ENCODE data around the gene MPPED2.

Gene MPPED2

DNA sequence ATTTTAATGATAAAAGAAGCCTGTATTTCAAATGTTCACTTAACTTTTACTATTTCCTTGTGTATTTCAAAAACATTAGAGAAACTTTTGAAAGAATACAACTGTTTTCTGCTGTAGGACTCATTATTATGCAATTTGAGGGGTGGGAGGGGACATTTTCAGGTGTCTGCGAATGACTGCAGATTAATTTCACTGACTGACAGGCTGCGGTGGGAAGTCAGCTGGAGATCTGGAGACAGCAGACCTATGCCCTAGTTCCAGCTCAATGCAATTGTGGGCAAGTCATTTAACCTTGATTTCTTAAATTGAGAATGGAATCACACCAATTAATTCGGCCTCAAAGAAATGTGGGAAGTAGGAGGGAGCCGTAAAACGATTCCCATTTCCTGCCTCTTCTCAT, 134.5 kb downstream of the MPPED2 start:
- DNase-seq (ENCODE audit: low read depth) = no peak

DNA sequence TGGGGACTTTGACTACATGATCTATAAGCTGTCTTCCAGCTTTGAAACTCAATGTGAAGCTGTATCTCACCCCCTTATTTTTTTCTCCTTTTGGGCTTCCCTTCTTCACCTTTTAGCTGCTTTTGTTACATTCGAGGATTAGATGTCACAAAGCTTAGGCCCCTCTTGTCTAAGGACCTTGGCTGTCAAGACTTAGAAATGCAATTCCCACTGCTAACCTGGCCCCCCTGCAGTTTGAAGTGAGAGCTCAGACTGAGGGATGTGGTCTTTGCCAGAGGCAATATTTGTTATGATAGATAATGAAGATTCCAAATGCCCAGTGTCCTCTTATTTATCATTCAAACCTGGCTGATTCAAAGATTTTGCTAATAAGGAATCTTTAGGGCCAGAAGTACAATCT, 135.0 kb downstream of the MPPED2 start:
- no peak for DNase-seq (ENCODE audit: low read depth)

DNA sequence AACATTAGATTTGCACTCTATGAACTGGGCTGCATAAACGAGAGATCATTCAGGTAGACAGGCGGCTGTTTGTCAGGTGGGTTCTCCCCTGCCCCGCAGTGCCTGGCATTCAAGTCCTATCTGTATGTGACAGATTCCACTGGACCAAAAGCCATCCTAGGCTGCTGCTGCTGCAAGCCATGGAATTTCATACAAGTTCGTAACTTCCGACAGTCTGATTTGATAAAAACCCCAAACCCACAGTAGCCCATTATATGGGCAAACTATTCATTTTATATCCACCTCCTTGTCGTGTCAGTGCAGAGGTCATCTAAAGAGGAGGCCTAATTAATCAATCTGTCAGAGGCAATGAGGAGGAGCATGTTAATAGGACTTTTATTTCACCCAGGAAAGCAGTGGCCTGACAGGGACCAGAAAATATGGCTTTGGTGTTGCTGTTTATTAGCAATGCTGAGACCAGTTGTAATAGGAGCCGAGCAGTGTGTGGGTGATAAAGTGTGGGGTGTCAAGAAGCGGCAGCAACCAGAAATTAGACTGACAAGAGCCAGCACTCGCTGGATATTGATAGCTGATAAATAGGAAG, 139.0 kb downstream of the MPPED2 start:
- DNase-seq (ENCODE audit: low read depth) = no peak

DNA sequence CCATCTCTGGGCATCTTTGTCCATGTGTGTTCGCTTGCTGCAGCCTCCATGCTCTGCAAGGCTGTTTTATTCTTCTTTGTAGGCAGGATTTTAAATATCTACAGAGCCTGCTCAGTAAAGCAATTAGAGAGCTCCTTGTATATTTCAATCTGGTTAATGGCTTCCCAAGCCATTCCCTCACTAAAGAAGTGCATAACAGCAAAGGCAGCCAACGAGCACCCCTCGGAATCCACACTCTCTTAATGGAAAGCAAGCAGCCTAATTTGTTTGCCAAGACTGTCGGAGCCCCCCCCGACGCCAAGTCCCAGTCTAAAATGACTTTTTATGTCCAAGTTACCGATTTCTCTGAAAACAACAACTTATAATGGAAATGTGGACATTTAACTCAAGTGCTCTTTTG, 139.6 kb downstream of the MPPED2 start:
- no peak for DNase-seq (ENCODE audit: low read depth)

DNA sequence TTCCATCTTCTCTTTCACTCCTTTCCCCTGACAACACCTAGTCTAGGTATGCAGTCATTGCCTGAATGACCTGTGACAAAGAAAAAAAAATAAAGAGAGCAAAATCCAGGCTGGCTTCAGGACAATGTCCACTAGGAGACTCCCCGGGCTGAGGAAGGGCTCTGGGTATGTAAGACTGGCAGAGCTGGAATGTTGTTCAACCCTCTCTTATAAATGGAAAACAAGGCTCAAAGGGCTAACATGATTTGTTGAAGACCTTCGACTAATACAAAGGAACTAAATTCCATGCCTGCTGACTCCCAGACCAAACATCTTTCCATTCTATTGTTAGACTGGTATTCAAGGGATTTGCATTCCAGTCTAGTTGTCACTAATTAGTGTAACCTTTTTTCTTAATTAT, 141.1 kb downstream of the MPPED2 start:
- DNase-seq (ENCODE audit: low read depth) = no peak

DNA sequence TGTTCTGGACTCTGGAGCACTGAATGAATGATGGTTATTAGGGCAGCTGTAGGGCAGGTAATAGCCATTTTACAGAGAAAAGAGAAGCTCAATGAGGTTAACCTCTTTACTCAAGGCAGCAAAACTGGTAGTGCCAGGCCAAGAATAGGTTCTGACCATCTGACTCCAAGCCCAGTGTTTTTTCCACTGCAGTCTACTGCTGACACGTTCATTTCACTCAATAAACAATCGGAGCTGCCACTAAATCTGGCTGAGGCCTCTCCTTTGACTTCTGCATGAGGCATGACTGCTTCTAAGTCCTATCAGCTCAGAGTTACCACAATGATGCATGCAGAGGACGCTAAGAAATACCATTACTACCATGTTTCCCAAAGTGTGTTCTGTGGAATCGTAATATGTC, 145.6 kb downstream of the MPPED2 start:
- DNase-seq (ENCODE audit: low read depth) = no peak

DNA sequence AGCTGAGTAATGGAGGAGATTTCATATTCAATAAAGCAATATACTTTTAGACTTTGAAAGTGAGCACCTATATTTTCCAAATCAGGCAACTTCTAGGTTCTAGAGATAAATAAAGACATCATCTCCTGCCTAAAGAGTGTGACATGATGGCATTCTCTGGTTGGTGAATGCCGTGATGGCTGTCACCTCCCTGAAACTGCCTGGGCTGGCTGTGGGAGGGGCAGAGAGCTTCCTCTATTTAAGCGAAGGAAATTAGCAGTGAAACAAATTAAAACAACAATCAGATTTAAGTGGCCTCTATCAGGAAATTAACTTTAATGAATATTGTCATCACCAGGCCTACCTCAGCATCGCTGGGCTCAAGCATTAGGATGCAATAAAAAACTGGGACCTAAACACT, 149.4 kb downstream of the MPPED2 start:
- DNase-seq (ENCODE audit: low read depth) = no peak

DNA sequence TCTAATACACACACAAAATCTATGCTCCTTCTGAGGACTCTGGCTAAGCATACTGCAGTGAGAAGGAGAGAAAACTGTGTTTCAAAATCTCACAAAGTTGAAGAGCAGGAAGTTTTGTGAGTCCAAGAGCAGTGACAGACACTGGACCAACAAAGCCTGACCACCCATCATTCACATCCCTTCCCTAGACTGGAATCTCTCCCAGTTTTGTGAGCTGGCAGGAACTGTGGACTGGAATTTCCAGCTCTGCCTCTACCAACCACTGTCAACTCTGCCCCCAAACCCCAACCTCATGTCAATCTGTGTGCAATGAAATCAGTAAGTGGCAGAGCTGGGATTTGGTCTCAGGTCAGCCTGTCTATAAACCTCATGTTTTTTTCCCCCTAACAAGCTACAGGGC, 150.7 kb downstream of the MPPED2 start:
- DNase-seq (ENCODE audit: low read depth) = no peak

DNA sequence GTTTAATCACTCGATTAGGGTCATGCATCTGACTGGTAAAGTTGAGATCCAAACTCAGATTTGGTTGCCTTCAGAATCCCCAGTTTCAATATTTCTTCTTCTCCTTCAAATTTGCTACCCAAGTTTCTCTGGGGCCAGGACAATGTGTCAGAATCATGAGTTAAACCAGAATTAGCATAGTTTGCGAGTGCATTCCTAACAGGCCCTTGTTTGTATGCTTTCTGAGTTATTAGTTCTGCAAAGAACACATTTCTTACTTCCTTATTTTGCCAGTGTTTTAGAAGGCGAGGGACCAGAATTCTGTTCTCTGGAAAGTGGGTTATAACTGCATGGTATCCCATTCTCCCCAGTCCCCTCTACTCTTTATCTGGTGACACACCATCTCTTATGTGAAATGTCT, 151.3 kb downstream of the MPPED2 start:
- no peak for DNase-seq (ENCODE audit: low read depth)

DNA sequence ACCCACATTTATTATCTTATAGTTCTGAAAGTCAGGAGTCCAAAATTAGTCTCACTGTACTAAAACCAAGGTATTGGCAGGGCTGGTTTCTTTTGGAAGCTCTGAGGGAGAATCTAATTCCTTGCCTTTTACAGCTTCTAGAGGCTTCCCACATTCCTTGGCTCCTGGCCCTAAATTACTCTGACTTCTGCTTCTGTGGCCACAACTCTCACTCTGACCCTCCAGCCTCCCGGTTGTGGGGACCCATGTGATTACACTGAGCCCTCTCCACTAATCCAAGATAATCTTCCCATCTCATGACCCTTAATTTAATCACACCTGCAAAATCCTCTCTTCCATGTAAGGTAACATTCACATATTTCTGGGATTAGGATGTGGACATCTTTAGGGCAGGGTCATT, 152.3 kb downstream of the MPPED2 start:
- DNase-seq (ENCODE audit: low read depth) = no peak

DNA sequence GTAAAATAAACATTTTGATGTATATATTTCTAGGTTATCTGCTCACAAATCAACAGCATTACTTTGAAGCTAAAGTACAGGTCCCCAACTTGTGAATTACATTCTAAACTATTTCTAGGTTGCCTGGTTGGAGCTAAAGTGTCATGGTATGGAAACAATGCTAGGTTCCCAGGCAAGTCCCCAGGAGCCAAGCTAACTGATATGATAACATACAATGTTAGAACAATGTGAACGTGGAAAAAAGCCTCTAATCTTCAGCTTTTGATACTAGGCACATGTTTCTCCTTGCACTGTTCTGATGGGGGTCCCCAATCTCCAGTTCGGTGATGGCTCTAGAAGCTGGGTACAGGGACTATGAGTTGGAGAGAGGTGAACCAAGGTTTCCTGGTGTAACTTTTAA, 153.4 kb downstream of the MPPED2 start:
- no peak for DNase-seq (ENCODE audit: low read depth)

DNA sequence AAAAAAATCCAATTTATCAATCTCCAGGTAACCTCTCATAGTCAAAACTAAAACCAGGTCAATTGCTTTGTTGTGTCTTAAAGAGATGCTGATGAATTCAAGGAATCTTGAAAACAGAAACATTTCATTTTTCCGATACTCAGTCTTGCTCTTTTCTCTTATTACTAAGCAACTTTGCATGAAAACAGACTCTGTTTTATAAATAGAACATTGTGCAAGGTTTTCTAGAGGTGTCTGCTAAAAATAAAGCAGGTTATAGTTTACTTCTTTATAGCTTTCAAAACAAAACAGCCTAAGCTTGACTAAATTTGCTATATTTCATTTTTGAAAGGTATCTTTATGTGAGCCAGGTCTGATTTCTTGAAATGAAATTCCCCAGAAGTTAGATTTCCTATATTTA, 154.0 kb downstream of the MPPED2 start:
- no peak for DNase-seq (ENCODE audit: low read depth)

DNA sequence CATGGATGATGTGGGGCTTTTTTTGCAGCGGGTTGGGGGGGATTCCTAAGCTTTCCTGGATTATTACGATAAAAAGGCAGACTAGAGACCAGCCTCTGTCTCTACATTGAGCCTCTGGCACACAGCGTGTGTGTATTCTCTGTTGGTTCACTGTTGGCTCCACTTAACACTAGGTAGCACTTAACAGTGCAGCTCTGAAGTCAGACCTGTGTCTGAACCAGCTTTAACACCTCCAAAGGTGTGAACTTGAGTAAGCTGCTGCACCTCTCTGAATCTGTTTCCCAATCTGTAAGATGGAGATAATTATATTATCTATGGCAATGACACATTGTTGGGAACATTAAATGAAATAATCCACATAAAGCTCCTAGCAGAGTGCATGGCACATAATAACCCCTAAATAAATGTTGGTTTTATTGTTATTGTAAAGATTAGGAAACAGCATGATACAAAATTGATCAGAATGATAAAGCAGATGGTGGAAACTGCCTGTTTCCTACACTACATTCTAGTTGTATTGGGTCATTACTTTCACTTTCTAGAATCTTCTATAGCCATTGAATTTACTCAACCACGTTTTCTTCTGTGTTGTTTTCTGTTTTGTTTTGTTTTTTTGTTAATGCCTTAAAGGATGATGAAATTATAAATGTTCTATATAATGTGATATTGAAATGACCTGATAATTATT, 154.9 kb downstream of the MPPED2 start:
- DNase-seq (ENCODE audit: low read depth) = no peak

DNA sequence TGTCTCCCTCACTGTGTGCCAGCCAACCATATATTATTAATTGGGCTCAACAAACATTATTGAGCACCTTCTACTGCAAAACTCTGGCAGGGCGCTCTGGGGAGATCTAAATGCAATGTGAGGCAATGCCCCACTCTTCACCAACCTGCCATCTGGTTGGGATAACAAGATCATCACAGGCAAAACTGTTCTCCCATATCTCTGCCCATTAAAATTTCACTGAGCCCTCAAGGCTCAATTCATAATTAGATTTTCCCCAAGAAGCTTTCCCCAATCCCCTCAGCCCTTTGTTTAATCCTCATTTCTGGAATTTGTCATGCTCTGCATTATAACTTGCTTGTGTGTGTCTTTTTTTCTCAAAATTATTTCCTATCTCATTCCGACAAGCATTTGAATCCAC, 156.6 kb downstream of the MPPED2 start:
- DNase-seq (ENCODE audit: low read depth) = no peak

DNA sequence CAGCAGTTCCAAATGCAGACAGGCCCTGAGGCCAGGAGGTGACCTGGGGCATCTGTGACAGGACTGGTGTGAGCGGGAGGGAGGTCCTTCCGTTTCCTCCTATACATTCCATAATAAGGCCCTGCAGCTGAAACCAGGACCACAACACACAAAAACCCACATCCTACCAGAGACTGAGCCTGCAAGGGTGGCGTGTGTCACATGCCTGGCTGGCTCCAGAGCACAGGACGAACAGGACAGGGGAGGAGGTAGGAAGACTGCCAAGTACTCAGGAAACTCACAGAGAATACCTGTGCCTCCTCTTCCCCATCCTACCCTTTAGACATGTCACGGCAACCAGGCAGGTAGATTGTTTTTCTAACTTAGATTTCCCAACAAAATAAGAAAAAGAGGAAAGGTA, 159.4 kb downstream of the MPPED2 start:
- no peak for DNase-seq (ENCODE audit: low read depth)

DNA sequence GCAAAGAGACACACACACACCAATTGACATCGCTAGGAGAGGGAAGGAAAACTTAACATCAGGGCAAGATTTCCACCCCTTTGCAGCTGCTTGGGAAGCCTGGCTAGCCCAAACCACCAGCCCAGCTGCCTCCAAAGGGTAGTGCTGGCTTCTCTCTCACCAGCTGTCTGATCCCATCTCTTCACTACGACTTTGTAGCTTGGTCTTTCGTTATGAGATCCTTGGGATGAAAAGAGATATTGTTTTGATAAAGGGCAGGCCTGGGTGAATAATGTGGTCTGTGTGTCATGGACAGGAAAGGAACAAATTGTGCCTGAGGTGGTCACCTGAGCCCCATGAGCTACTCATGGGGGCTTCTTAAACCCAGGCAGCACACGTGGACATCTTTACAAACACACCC, 161.3 kb downstream of the MPPED2 start:
- no peak for DNase-seq (ENCODE audit: low read depth)

DNA sequence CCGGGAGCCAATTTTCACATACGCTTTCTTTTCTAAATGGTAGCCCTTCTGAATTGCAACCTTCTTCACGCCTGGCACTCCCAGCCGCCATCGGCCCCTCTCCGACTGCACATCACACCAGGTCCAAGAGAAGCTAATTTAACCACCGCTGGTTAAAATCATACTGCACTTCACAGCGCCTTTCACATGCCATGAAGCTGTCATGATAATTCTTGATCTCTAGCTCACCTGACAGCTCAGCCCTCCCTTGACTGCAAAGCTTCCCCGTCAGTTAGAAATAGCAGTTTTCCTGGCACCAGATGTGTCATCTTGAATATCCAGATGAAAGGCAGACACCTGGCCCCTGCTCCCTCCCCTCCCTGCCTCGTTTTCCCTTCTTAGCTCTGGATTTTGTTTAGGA, 161.8 kb downstream of the MPPED2 start:
- DNase-seq (ENCODE audit: low read depth) = no peak

DNA sequence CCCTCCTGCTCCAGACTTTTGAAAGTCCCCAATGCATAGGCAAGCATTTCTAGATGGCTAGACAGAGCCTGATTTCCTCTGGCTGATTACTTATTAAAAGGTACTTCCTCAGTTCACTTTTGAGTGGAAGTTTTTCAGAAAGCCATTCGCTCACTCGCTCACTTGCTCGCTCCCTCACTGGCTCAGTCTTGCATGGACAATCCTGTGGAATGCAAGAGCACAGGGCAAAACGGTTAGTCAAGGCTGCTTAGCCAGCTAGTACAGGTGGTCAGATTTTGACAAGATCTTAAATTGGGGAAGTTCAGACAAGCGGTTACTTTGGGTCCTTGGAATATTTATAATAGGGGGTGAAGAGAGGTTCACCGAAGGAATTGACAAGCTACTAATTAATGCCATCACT, 162.3 kb downstream of the MPPED2 start:
- DNase-seq (ENCODE audit: low read depth) = no peak

DNA sequence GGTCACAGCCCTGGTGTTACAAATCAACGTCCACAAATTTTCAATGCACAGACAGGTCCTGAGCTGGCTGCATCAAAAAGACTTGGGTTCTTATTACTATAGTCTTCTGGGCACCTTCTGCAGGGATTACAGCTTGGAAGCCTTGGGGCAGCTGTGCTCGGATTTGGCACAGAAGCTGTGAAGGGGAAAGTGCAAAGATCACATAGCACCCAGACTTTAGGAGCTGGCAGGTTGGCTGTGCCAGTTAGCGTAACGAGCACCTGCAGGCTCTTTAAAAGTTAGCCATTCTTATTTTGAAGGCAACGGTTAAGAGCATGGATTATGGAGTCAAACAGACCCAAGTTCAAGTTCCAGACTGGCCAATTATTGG, 162.9 kb downstream of the MPPED2 start:
- no peak for DNase-seq (ENCODE audit: low read depth)

DNA sequence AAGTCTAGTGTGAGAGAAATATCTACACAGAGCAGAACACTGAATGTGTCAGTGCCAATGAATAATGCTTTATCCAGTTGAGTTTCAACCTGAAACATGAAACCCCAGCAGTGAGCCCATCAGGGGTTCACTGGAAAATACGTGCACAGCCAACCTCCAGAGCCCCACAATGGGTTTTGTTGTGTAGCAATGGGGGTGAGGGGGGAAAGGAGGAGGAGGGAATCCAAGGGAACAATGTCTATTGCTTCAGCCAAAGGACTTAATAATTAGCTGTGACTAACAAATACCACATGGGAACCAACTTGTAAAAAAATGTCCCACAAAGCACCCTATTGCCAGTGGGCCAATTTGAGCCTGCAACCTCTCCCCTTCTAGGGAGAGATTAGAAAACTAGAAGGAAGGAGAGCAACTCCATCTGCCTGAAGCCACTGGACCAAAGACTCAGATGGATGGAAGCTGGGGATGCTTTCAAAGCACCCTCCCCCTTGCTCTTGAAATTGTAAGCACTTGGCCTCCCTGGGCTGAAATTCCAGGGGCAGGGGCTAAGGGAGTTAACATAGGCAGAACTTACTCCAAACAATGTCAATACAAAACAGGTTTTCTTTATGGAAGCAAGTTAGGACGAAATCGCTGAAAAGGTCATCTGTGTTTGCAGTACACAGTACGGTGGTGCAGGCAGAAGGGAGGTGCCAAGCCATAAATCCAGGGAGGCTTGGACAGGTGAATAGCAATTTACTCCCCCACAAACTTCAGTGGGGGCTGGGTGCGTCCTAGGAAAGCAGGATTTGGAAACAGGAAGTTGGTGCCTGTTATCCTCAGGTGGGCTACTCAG, 163.5 kb downstream of the MPPED2 start:
- DNase-seq (ENCODE audit: low read depth) = no peak

DNA sequence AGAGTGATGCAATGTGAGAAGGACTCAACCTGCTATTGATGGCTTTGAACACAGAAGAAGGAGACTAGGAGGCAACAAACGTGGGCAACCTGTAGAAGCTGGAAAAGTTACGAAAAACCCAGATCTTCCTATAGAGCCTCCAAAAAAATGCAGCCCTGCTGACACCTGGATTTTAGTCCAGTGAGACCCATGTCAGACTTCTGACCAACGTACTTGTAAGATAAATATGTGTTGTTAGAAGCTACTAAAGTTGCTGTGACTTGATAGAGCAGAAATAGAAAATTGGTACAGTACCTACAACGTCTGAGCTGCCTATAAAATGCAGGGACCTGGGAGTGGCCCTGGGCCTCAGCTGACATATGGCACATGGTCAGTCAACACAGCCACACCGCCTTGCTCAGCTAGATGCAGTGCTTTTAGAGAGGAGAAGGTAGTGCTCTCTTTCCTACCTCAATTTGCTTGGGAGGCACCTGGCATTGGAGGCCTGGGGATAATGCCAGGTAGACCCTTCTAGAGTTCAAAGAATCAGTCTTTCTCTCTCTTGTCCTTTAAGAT, 165.8 kb downstream of the MPPED2 start:
- DNase-seq (ENCODE audit: low read depth) = no peak

DNA sequence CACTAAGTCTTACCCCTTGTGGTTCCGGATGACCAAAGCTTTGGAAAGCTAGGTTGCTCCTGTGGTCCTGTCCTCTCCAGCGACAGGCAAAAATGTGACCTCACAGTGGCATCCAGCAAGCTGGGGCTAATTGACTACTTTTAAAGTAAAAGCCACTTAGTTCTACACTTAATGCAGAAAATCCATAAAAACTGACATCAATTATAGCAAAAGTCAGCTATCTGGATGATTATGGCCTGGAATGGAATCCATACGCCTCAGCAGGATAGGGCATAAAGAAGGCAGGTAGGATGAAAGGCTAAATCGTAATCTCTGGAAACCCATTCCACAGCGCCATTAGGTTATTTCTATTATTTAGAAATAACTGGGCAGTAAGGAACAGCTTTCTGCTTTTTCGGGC, 171.3 kb downstream of the MPPED2 start:
- DNase-seq (ENCODE audit: low read depth) = no peak

DNA sequence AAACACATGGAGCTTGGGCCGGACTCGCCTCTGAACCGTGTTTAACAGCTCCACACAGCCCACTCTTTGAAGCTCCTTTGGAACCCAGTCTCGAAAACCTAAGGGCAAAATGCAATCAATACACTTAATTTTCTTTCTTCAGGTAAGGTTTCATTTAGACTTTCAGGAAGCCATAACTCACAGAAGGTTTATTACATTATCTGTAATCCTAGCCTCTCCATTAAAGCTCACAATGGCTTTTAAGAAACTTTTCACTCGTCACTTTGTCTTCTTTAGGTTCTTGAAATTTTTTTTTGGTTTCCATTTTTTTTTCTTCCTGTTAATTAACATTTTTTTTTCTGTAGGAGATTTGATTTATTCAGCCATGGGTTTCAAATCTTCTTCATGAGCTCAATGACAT, 171.9 kb downstream of the MPPED2 start:
- no peak for DNase-seq (ENCODE audit: low read depth)

Measured in stimulated activated CD4-positive, alpha-beta T cell treated with anti-CD3 and anti-CD28 coated beads, Interleukin-2, amount 100 ng/mL, for 4 hours (primary cell).